GM23248 (cell line): Measurements from ENCODE around the gene PTPRD. TPM values are rescaled to one million over a fixed set of nuclear protein-coding genes. Genes with fewer than 3 reads are reported as not detected.

Experiments
- DNase-seq: peaks from one replicate; pipeline ENCODE4 v3.0.0-alpha.2; 2015
- H2AFZ ChIP-seq: fragments of 200-600 bp; sonication (generic); 2 replicates; pipeline ENCODE4 v1.6.1; 2016; ENCODE audit warnings: antibody characterized with exemption
- H3F3A ChIP-seq: fragments of 200-600 bp; sonication (generic); 2 replicates; pipeline ENCODE4 v1.6.1; 2016; ENCODE audit warnings: mild to moderate bottlenecking, antibody characterized with exemption, mixed run types; ENCODE audit not compliant: insufficient read depth
- H3K27ac ChIP-seq: fragments of 200-600 bp; sonication (generic); 2 replicates; pipeline ENCODE4 v1.5.1; 2016; ENCODE audit warnings: mild to moderate bottlenecking
- H3K27me3 ChIP-seq: fragments of 200-600 bp; sonication (generic); replicated peaks from 2 replicates; pipeline ENCODE4 v1.6.1; 2016; ENCODE audit warnings: mild to moderate bottlenecking; ENCODE audit not compliant: insufficient read depth
- H3K36me3 ChIP-seq: fragments of 200-600 bp; sonication (generic); 2 replicates; pipeline ENCODE4 v1.6.1; 2016; ENCODE audit warnings: low read depth, mild to moderate bottlenecking
- H3K4me1 ChIP-seq: fragments of 200-600 bp; sonication (generic); 2 replicates; pipeline ENCODE4 v1.6.1; 2016; ENCODE audit warnings: mild to moderate bottlenecking; ENCODE audit not compliant: insufficient read depth
- H3K4me2 ChIP-seq: fragments of 200-600 bp; sonication (generic); one replicate; pipeline ENCODE4 v1.6.1; 2016; ENCODE audit warnings: mild to moderate bottlenecking; ENCODE audit not compliant: unreplicated experiment
- H3K4me3 ChIP-seq: fragments of 200-600 bp; sonication (generic); 2 replicates; pipeline ENCODE4 v1.5.1; 2016; ENCODE audit warnings: mild to moderate bottlenecking
- H3K79me2 ChIP-seq: fragments of 200-600 bp; sonication (generic); 2 replicates; pipeline ENCODE4 v1.6.1; 2016; ENCODE audit warnings: mild to moderate bottlenecking; ENCODE audit not compliant: insufficient read depth
- H3K9ac ChIP-seq: fragments of 200-600 bp; sonication (generic); 2 replicates; pipeline ENCODE4 v1.6.1; 2016; ENCODE audit warnings: mild to moderate bottlenecking
- H3K9me2 ChIP-seq: fragments of 200-600 bp; sonication (generic); 2 replicates; pipeline ENCODE4 v1.6.1; 2016; ENCODE audit warnings: mixed run types, mild to moderate bottlenecking, moderate library complexity; ENCODE audit not compliant: insufficient read depth
- H3K9me3 ChIP-seq: fragments of 200-600 bp; sonication (generic); one replicate; pipeline ENCODE4 v1.6.1; 2017; ENCODE audit warnings: low read depth
- H4K20me1 ChIP-seq: fragments of 200-600 bp; sonication (generic); 2 replicates; pipeline ENCODE4 v1.6.0; 2016; ENCODE audit not compliant: insufficient read depth
- EZH2 ChIP-seq: fragments of 200-600 bp; sonication (generic); IDR thresholded peaks from 2 replicates; pipeline ENCODE4 v1.6.1; 2018; ENCODE audit warnings: antibody characterized with exemption, mild to moderate bottlenecking; ENCODE audit not compliant: insufficient read depth, poor library complexity, severe bottlenecking
- EZH2phosphoT487 ChIP-seq: fragments of 200-600 bp; sonication (generic); IDR thresholded peaks from 2 replicates; pipeline ENCODE4 v1.6.1; 2018; ENCODE audit warnings: antibody characterized with exemption, moderate library complexity, mild to moderate bottlenecking, low read depth; ENCODE audit not compliant: insufficient read depth
- WGBS, 2 experiments: methylation state at CpG; one replicate each; pipeline ENCODE4 v1.1.6; 2015 to 2017; ENCODE audit warnings: low lambda C conversion rate in 2 of 2, low coverage in 1 of 2; ENCODE audit errors: missing lambda C conversion rate in 2 of 2; 5-methylcytosine and 5-hydroxymethylcytosine counted together
- in situ Hi-C: fragments of 300-500 bp; cut with MboI; formaldehyde crosslinking; loops from 2 replicates; pipeline ENCODE4 v1.15.0; 2020
- polyA plus RNA-seq: library from polyadenylated mRNA; unstranded; fragments of >200 nt; fragmentation: Nextera tagmentation; extraction: Ambion mirVana; gene quantifications from 2 replicates; pipeline ENCODE4 v1.2.1, GENCODE V29; 2016
- total RNA-seq: library from RNA; depleted of rRNA; stranded (reverse); fragments of >200 nt; shearing (Covaris generic); gene quantifications from 2 replicates; pipeline ENCODE4 v1.2.3, GENCODE V29; 2014

The PTPRD gene
- total and polyA plus RNA-seq, 2 experiments from 2014 or later: 0.05 TPM; not detected in 1

GRCh38 chr9:10649076-10649475 lies 36.3 kb upstream of the PTPRD start:
- 15 to 25% methylated on average over 1 of the region's 1 CpG for WGBS, 2 experiments
- H3K79me2 ChIP-seq: no peaks in the 10 kb centered on the region
- no peaks in the 10 kb centered on the region for H4K20me1 ChIP-seq
- H3K4me1 ChIP-seq: no peaks in the 10 kb centered on the region
- DNase-seq: no peak
- H3K4me3 ChIP-seq: no peak overlapping the region
- no peaks in the 10 kb centered on the region for H3K9me2 ChIP-seq
- no peak overlapping the region for H3K4me2 ChIP-seq
- H3F3A ChIP-seq: no peaks in the 10 kb centered on the region
- no peak for TF ChIP-seq EZH2
- no peak for TF ChIP-seq EZH2phosphoT487
- no peaks in the 10 kb centered on the region for H3K9me3 ChIP-seq
- H2AFZ ChIP-seq: no peak overlapping the region
- H3K9ac ChIP-seq: no peak overlapping the region
- H3K27me3 ChIP-seq: no peaks in the 10 kb centered on the region
- H3K27ac ChIP-seq: no peak overlapping the region
- no peaks in the 10 kb centered on the region for H3K36me3 ChIP-seq
- in situ Hi-C loops: no loop called here

GRCh38 chr9:10633785-10634184 lies 21.0 kb upstream of the PTPRD start:
- Histone ChIP-seq H3K4me2 (no peak overlapping the region), H3K27ac (no peak overlapping the region), H3K79me2 (no peaks in the 10 kb centered on the region), H3K4me1 (no peaks in the 10 kb centered on the region), H3K9me3 (peaks cover 8% of the 10 kb centered on the region), H3K9me2 (peaks cover 4% of the 10 kb centered on the region; the same call in 1 of the 2 replicates), H4K20me1 (no peaks in the 10 kb centered on the region), H3K36me3 (no peaks in the 10 kb centered on the region), H3F3A (no peaks in the 10 kb centered on the region), H3K4me3 (no peak overlapping the region), H3K27me3 (no peaks in the 10 kb centered on the region), H2AFZ (no peak overlapping the region), H3K9ac (no peak overlapping the region)
- in situ Hi-C loops: no loop called here
- TF ChIP-seq EZH2 (no peak), EZH2phosphoT487 (no peak)
- 40 to 45% methylated on average over 3 of the region's 3 CpGs for WGBS, 2 experiments
- DNase-seq: no peak

GRCh38 chr9:10614196-10614800 lies 1.5 kb upstream of the PTPRD start:
- no peaks in the 10 kb centered on the region for H3K4me1 ChIP-seq
- no peaks in the 10 kb centered on the region for H4K20me1 ChIP-seq
- peaks cover 54% of the 10 kb centered on the region for H3K27me3 ChIP-seq
- H3K36me3 ChIP-seq: no peaks in the 10 kb centered on the region
- TF ChIP-seq EZH2 (no peak), EZH2phosphoT487 (no peak)
- H3K4me3 ChIP-seq: no peak overlapping the region
- 31 to 40% methylated on average over 9 of the region's 9 CpGs for WGBS, 2 experiments
- no peaks in the 10 kb centered on the region for H3K9me2 ChIP-seq
- H3K79me2 ChIP-seq: no peaks in the 10 kb centered on the region
- H3K27ac ChIP-seq: no peak overlapping the region
- no peak overlapping the region for H3K9ac ChIP-seq
- H3F3A ChIP-seq: no peaks in the 10 kb centered on the region
- H3K4me2 ChIP-seq: no peak overlapping the region
- H3K9me3 ChIP-seq: no peaks in the 10 kb centered on the region
- in situ Hi-C loops: no loop called here
- DNase-seq: no peak
- no peak overlapping the region for H2AFZ ChIP-seq

GRCh38 chr9:10613419-10613818 lies 617 bp upstream of the PTPRD start:
- H3K4me2 ChIP-seq: peak overlapping the region; percentile 70
- H3K9ac ChIP-seq: no peak overlapping the region
- H3K4me3 ChIP-seq: peak overlapping the region; percentile 66; the same call in 1 of the 2 replicates
- no peaks in the 10 kb centered on the region for H3F3A ChIP-seq
- H3K36me3 ChIP-seq: no peaks in the 10 kb centered on the region
- in situ Hi-C loops: no loop called here
- no peak for DNase-seq
- WGBS, 2 experiments: 11% methylated on average over 13 of the region's 13 CpGs
- no peaks in the 10 kb centered on the region for H3K9me2 ChIP-seq
- peak overlapping the region; percentile 86; the same call in 1 of the 2 replicates for H2AFZ ChIP-seq
- peaks cover 54% of the 10 kb centered on the region for H3K27me3 ChIP-seq
- no peaks in the 10 kb centered on the region for H3K9me3 ChIP-seq
- no peaks in the 10 kb centered on the region for H3K4me1 ChIP-seq
- H4K20me1 ChIP-seq: no peaks in the 10 kb centered on the region
- no peak overlapping the region for H3K27ac ChIP-seq
- H3K79me2 ChIP-seq: no peaks in the 10 kb centered on the region
- TF ChIP-seq EZH2 (peak; percentile 53), EZH2phosphoT487 (no peak)
